ENCODE data around the gene FAM20A. TPM values are rescaled to one million over a fixed set of nuclear protein-coding genes. Genes with fewer than 3 reads are reported as not detected.

The FAM20A gene
- total RNA-seq, 1 donor from 2014 or later = 38.7 TPM

DNA sequence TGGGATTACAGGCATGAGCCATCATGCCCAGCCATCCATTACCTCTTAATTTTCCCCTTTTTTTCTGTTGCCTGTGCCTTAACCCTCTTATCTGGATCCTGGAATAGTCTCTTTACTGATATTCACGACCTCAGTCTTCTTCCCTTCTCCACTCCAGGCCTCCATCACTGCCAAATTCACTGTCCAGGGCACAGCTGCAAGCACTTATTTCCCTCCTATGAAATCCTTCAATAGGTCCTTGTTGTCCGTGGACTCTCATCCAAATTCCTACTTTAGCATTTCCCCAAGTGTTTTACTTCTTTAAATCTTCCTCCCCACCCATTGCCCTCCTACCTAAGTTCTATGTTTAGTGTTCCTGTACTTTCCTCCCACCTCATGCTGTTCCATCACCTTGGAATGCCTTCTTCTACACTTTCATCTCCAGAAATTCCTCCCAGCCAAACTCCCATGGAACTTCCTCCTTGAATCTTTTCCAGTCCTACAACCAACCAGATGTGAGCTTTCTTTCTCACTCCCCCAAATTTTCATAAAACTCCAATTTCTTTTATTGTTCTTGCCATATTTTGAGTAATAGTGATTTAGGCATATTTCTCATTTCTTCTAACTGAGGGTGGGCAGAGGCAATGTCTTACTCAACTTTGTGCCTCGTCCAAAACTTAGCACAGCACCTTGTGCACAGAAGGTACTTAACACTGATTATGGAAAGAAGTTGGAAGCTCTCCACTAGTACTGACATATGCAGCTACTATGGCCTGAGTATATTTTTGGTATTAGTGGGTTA is 35.3 kb downstream of the FAM20A start:
- Histone ChIP-seq H3K36me3 (no peaks in the 10 kb centered on the region), H3K4me3 (no peak overlapping the region), H3K27me3 (ENCODE audit: low read depth) (no peaks in the 10 kb centered on the region), H3K9me3 (no peaks in the 10 kb centered on the region), H3K27ac (peak overlapping the region; percentile 53), H3K4me1 (peaks cover 22% of the 10 kb centered on the region)
- DNase-seq (no peak), ATAC-seq (peak in 1 of 2 donors; percentile 30)
- TF ChIP-seq, protein P1, sequence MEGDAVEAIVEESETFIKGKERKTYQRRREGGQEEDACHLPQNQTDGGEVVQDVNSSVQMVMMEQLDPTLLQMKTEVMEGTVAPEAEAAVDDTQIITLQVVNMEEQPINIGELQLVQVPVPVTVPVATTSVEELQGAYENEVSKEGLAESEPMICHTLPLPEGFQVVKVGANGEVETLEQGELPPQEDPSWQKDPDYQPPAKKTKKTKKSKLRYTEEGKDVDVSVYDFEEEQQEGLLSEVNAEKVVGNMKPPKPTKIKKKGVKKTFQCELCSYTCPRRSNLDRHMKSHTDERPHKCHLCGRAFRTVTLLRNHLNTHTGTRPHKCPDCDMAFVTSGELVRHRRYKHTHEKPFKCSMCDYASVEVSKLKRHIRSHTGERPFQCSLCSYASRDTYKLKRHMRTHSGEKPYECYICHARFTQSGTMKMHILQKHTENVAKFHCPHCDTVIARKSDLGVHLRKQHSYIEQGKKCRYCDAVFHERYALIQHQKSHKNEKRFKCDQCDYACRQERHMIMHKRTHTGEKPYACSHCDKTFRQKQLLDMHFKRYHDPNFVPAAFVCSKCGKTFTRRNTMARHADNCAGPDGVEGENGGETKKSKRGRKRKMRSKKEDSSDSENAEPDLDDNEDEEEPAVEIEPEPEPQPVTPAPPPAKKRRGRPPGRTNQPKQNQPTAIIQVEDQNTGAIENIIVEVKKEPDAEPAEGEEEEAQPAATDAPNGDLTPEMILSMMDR (IDR thresholded peaks at IDR 0.05) = no peak
- intact Hi-C loops (cut with DNase I) = no loop called here

DNA sequence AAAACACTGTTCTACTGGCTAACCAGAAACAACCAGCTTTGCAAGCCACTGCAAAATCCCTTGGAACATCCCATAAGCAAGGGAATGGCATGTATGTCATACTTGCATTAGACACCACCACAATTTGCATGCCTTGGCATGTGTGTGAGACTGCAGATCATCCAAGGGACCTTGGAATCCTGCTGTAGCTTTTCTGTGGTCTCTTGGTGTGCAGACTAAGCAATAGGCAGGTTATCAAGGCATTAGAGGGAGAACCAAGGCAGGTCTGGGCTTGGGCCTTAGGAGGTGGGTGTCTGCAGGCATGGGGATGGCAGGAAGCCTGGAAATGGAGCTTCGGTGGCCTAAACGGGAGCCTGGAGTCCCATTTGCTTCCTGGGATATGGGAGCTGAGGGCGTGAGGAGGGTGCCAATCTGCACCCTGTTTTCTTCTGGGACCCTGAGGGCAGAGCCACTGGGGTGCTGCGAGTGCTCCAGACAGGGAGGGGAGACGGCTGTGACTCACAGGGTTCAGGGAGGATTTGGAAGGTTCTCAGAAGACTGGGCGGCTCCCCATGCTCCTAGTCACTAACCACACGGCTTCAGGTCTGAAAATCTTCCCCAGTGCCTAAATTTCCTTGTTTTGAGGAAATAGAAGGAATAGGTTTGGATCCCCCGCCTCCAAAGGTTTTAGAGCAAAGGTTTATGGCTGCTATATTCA is 36.6 kb downstream of the FAM20A start:
- Histone ChIP-seq H3K36me3 (no peaks in the 10 kb centered on the region), H3K4me3 (no peak overlapping the region), H3K27me3 (ENCODE audit: low read depth) (no peaks in the 10 kb centered on the region), H3K4me1 (peaks cover 15% of the 10 kb centered on the region), H3K9me3 (no peaks in the 10 kb centered on the region), H3K27ac (no peak overlapping the region)
- ATAC-seq (no peak), DNase-seq (no peak)
- TF ChIP-seq, protein P1 (IDR thresholded peaks at IDR 0.05) = no peak
- intact Hi-C loops (cut with DNase I) = no loop called here

- Histone ChIP-seq H3K27me3 (ENCODE audit: low read depth) (no peaks in the 10 kb centered on the region), H3K4me1 (peaks cover 15% of the 10 kb centered on the region), H3K27ac (no peak overlapping the region), H3K4me3 (no peak overlapping the region), H3K9me3 (no peaks in the 10 kb centered on the region), H3K36me3 (no peaks in the 10 kb centered on the region)
- ATAC-seq (no peak), DNase-seq (no peak)
- intact Hi-C loops (cut with DNase I) = no loop called here
- TF ChIP-seq, protein P1 (IDR thresholded peaks at IDR 0.05) = no peak
Observed at GRCh38 chr17:68562736-68563135, 38.4 kb downstream of the FAM20A start.

DNA sequence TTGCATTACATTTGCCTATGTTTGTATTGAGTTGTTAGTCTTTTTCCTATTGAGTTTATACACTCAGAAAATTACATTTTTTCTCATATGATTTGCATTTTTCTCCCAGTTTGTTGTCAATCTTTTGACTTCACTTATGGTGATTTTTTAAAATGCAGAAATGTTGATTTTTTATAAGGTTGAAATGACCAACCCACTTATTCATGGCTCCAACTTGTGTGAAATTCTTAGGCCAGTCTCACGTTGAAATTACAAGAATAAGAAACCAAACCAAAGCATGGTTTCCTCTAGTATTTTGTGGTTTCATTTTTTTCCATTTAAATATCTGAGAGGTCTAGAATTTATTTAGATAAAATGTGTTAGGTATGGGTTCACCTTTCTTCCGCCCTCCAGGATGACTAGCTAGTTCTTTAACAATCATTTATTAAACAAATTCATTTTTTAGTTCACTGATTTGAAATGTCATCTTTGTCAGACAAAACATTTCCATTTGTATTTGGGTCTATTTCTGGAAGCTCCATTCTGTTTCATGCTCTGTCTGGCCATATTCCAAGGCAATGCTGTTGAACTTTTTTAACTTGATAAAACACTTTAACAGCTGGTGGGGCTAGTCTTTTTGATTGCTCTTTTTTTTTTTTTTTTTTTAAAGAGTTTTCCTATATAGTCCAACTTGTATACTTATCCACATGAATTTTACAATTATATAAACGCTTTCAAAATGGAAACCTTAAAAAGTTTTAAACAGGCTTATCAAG is 40.0 kb downstream of the FAM20A start:
- Histone ChIP-seq H3K36me3 (no peaks in the 10 kb centered on the region), H3K27me3 (ENCODE audit: low read depth) (no peaks in the 10 kb centered on the region), H3K4me3 (no peak overlapping the region), H3K27ac (no peak overlapping the region), H3K4me1 (peaks cover 1% of the 10 kb centered on the region), H3K9me3 (no peaks in the 10 kb centered on the region)
- no peak for DNase-seq
- TF ChIP-seq, protein P1 (IDR thresholded peaks at IDR 0.05) = no peak
- intact Hi-C loops (cut with DNase I) = no loop called here
- no peak for ATAC-seq

DNA sequence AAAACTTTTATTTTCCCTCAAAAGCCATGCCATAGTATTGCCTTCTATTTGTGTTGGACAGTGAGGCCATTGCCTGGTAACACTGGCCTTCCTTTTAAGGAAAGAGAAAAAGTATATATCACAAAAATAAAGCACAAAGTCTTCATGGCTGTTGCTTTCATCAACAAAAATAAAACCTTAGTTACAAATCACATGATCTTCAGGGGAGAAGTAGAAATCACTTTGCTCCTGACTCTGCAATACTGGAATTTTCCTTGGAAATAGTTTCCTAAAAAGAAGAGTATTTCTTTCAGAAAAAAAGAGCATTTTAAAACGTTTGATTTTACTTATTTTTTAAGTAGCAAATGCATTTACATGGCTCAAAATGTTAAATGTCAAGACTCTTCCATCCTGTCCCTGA is 41.9 kb downstream of the FAM20A start:
- H3K4me1 ChIP-seq = no peaks in the 10 kb centered on the region

More for the DNA sequence above, 41.9 kb downstream of the FAM20A start:
- ATAC-seq (no peak), DNase-seq (no peak)
- intact Hi-C loops (cut with DNase I) = no loop called here
- Histone ChIP-seq H3K4me3 (no peak overlapping the region), H3K9me3 (no peaks in the 10 kb centered on the region), H3K27me3 (ENCODE audit: low read depth) (no peaks in the 10 kb centered on the region), H3K36me3 (peaks cover 12% of the 10 kb centered on the region), H3K27ac (no peak overlapping the region)
- TF ChIP-seq, protein P1 (IDR thresholded peaks at IDR 0.05) = no peak

Data from lower lobe of right lung (tissue), 2 donors.